Pancreas (tissue), 10 donors: ENCODE measurements around the gene PLPP4. TPM values are rescaled to one million over a fixed set of nuclear protein-coding genes. Genes with fewer than 3 reads are reported as not detected.

Source experiments
- ATAC-seq, 4 donors: fragments of 200-7000 bp; cut with Tn5 transposase; one replicate each; pipeline versions ENCODE4 v1.8.0 to v1.9.1; 2020; ENCODE audit warnings: mild to moderate bottlenecking in 4 of 4, moderate library complexity in 4 of 4
- DNase-seq, 6 donors: peaks; one replicate each; pipeline ENCODE4 v3.0.0-alpha.2; 2020
- FAIRE-seq: peaks from 2 replicates; lab custom pipeline; 2012; peaks lifted over from hg19 to GRCh38; lab: Jason Lieb, UNC
- H3K27ac ChIP-seq, 4 donors: fragments of 200-600 bp; sonication (generic); 1 replicate in 3 of 4; 2 replicates in 1 of 4; pipeline versions ENCODE4 v1.5.0 to v1.8.0; 2020
- H3K27me3 ChIP-seq, 4 donors: fragments of 200-600 bp; one replicate each; pipeline ENCODE4 v1.8.0; 2021
- H3K36me3 ChIP-seq, 3 donors: fragments of 200-600 bp; sonication (generic) in 1 of 3; one replicate each; pipeline versions ENCODE4 v1.5.0 to v1.8.0; 2020 to 2021
- H3K4me1 ChIP-seq, 3 donors: fragments of 200-600 bp; one replicate each; pipeline ENCODE4 v1.8.0; 2021
- H3K4me3 ChIP-seq, 4 donors: fragments of 200-600 bp; sonication (generic) in 2 of 4; one replicate each; pipeline versions ENCODE4 v1.5.0 to v1.8.0; 2020 to 2021
- H3K9me3 ChIP-seq, 4 donors: fragments of 200-600 bp; one replicate each; pipeline ENCODE4 v1.8.0; 2021
- WGBS, 2 donors: extraction: QIAGEN DNeasy Blood & Tissue Kit; methylation state at CpG; one replicate each; pipeline ENCODE4 v1.1.7; 2013; 5-methylcytosine and 5-hydroxymethylcytosine counted together
- intact Hi-C, 3 donors: fragments of 100-400 bp; cut with DNase I; formaldehyde crosslinking; loops; one replicate each; pipeline versions ENCODE4 v1.11.1 to v1.14.2; 2022
- polyA plus RNA-seq, 2 donors: library from polyadenylated mRNA; stranded (reverse); fragments of 200-250 nt; gene quantifications; one replicate each; pipeline ENCODE4 v1.2.3, GENCODE V29; 2013
- total RNA-seq, 6 donors: library from RNA; stranded (reverse); fragmentation: NEBNext Ultra II Directional in 4 of 6; extraction: Animal tissue kit (Norgen Biotek cat#: 25700) in 4 of 6; gene quantifications; one replicate each; pipeline versions ENCODE4 v1.2.1 to v1.2.4, GENCODE V29; 2021 to 2023
- TF ChIP-seq, protein P1 (sequence below), 4 donors: fragments of 200-600 bp; sonication (generic) in 3 of 4; IDR thresholded peaks; one replicate each; pipeline versions ENCODE4 v1.5.0 to v1.8.0; 2021; ENCODE audit warnings: antibody characterized with exemption in 4 of 4
- donor health status: healthy with polysubstance abuse.
- donor health status: DM: no; HTN: no; CAD: no; lungs with moderate emphysema.
- donor health status: DM: no; HTN: no; CAD: no.
- donor health status: control.
- donor health status: control.
- donor health status: Bipolar disorder and iron deficiency.
- donor health status: DM: yes; HTN: yes; CAD: no.
- donor health status: DM: no; HTN: no; CAD: no.
- donor health status: DM: no; HTN: no; CAD: no.
- donor health status: DM: yes; HTN: yes; CAD: no.

PLPP4 gene
- total and polyA plus RNA-seq, 8 donors = 0.07 to 1.7 (median 0.08) TPM; not detected in 5

DNA sequence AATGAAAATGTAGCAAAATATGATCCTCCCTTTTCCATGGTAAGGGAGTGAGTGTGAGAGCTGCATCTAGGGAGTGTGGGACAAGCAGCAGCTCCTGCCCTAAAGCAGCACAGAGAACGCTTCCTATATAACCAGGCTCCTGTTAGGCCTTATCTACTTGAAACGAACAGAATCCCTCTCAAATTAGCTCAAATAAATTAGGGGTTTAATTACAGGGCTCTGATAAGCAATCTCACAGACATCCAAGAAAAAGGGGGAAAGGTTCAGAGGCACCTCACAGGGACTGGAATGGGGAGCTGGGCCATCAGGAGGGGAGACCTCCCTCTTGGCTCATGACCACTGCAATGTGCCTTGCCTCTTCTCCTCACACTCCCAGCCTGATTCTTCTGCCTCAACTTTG lies 57.9 kb downstream of the PLPP4 start:
- intact Hi-C loops = no loop called here
- ATAC-seq (no peak), FAIRE-seq (no peak), DNase-seq (no peak)
- no peaks in the 10 kb centered on the region for H3K27me3 ChIP-seq
- H3K4me1 ChIP-seq = no peaks in the 10 kb centered on the region
- no peaks in the 10 kb centered on the region for H3K36me3 ChIP-seq
- H3K4me3 ChIP-seq = no peak overlapping the region
- TF ChIP-seq, protein P1, sequence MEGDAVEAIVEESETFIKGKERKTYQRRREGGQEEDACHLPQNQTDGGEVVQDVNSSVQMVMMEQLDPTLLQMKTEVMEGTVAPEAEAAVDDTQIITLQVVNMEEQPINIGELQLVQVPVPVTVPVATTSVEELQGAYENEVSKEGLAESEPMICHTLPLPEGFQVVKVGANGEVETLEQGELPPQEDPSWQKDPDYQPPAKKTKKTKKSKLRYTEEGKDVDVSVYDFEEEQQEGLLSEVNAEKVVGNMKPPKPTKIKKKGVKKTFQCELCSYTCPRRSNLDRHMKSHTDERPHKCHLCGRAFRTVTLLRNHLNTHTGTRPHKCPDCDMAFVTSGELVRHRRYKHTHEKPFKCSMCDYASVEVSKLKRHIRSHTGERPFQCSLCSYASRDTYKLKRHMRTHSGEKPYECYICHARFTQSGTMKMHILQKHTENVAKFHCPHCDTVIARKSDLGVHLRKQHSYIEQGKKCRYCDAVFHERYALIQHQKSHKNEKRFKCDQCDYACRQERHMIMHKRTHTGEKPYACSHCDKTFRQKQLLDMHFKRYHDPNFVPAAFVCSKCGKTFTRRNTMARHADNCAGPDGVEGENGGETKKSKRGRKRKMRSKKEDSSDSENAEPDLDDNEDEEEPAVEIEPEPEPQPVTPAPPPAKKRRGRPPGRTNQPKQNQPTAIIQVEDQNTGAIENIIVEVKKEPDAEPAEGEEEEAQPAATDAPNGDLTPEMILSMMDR (IDR thresholded peaks at IDR 0.05) = no peak
- no peaks in the 10 kb centered on the region for H3K9me3 ChIP-seq
- H3K27ac ChIP-seq = no peak overlapping the region
- WGBS, 2 donors = 38 to 44% methylated on average over 2 of the region's 2 CpGs

DNA sequence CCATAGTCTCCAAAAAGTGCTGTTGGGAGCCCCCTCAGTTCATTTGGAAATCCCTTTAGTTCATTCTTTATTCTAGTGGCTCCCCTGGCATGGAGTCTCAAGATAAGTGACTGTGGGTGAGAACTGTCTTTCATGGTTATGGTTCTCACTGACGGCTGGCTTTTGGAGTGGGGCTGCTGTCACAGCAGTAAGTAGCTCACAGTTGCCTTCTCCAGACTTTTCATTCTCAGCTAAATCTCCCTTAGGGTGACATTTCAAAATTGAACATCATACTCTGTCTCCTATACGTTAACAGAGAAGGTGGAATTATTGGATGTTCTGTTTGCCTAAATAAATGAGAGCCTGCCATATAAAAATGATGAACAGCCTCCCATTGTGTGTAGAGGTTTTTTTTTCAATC lies 58.7 kb downstream of the PLPP4 start:
- DNase-seq = no peak
- TF ChIP-seq, protein P1 (IDR thresholded peaks at IDR 0.05) = no peak
- no peak overlapping the region for H3K4me3 ChIP-seq
- ATAC-seq = no peak
- no peak overlapping the region for H3K27ac ChIP-seq
- 43 to 63% methylated on average over 2 of the region's 2 CpGs for WGBS, 2 donors
- no peaks in the 10 kb centered on the region for H3K36me3 ChIP-seq
- H3K4me1 ChIP-seq = no peaks in the 10 kb centered on the region
- no peaks in the 10 kb centered on the region for H3K9me3 ChIP-seq
- intact Hi-C loops = no loop called here
- no peak for FAIRE-seq
- no peaks in the 10 kb centered on the region for H3K27me3 ChIP-seq

DNA sequence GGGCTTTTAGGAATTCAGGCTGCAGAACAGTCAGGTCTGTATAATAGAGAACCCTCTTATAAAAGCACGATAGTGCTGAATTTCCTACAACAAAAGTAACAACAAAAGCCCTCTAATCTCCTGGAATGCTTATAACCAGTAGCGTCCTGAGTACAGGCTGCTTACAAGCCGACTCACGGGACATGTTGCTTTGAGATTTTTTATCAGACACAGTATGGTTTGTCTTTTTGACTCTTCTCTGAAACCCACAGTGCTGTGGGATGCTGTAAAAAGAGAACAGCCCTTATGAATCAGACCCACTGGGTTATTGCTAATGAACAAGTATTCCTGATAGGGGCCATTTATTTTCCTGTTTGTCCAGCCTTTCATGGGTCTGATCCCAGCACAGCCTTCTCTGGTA lies 59.4 kb downstream of the PLPP4 start:
- no peaks in the 10 kb centered on the region for H3K27me3 ChIP-seq
- intact Hi-C loops = no loop called here
- no peak overlapping the region for H3K4me3 ChIP-seq
- H3K4me1 ChIP-seq = no peaks in the 10 kb centered on the region
- DNase-seq (no peak), ATAC-seq (no peak), FAIRE-seq (no peak)
- TF ChIP-seq, protein P1 (IDR thresholded peaks at IDR 0.05) = no peak
- no peak overlapping the region for H3K27ac ChIP-seq
- no peaks in the 10 kb centered on the region for H3K9me3 ChIP-seq
- WGBS, 2 donors = 59 to 73% methylated on average over 4 of the region's 4 CpGs
- H3K36me3 ChIP-seq = no peaks in the 10 kb centered on the region

DNA sequence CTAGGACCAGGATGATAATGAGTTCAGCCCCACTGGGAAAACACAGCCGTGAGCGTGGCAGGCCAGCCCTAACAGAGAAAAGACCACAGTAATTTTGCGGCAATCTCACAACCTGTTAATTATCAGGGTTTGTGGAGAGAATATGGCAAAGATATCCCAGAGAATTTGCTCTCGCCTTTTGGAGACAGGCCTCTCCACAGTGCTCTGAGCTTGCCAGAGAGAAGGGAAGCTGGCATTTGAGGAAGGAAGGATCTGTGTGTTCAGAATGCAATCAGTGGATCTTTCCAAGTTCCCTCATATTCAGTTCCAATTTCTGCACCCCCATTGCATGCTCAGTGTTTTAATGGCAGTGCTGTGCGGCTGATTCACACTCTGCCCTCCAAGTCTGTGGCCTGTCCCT lies 60.2 kb downstream of the PLPP4 start:
- TF ChIP-seq, protein P1 (IDR thresholded peaks at IDR 0.05) = no peak
- Histone ChIP-seq H3K27ac (no peak overlapping the region), H3K9me3 (no peaks in the 10 kb centered on the region), H3K36me3 (no peaks in the 10 kb centered on the region), H3K4me3 (no peak overlapping the region), H3K27me3 (no peaks in the 10 kb centered on the region), H3K4me1 (no peaks in the 10 kb centered on the region)
- FAIRE-seq (no peak), DNase-seq (no peak), ATAC-seq (no peak)
- WGBS, 2 donors = 73 to 74% methylated on average over 5 of the region's 5 CpGs
- intact Hi-C loops = no loop called here

DNA sequence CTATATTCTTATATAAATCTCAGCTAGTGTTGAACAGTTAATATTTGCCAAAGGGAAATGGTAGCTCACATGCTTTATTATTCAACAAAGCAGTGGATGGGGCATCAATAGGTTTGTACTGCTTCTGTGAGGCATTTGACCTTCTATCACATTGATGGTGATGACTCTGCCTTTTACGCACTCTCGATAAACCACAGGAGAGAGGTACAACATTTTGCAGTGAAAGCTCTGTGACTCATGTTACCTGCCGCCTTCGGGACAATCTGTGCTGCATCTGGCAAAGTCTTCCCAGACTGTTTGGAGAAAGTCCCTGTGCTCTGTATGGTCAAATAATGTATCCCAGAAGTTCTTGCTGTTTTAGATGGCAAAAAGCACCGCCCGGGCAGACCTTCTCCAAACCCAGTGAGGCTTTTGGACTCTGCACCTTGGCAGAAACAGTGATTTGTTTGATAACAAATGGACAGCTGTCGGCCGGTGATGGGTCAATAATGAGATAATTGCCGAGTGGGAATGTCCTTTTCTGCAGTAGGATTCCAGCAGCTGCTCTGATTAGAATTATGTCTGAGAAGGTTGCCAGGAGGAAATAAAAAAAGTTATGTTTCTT lies 61.0 kb downstream of the PLPP4 start:
- Histone ChIP-seq H3K4me3 (no peak overlapping the region), H3K4me1 (no peaks in the 10 kb centered on the region), H3K27ac (no peak overlapping the region), H3K27me3 (peaks cover 0 to 3% (median 0%) of the 10 kb centered on the region in 4 donors), H3K36me3 (no peaks in the 10 kb centered on the region), H3K9me3 (no peaks in the 10 kb centered on the region)
- no peak for DNase-seq
- intact Hi-C loops = no loop called here
- ATAC-seq = no peak
- TF ChIP-seq, protein P1 (IDR thresholded peaks at IDR 0.05) = no peak
- WGBS, 2 donors = 55 to 64% methylated on average over 9 of the region's 9 CpGs
- FAIRE-seq = no peak
